GM19240 (cell line): ENCODE data around the gene SUN5.
"Not testable (repeated sequence)": the region's sequence is repeated elsewhere in the genome, so short reads cannot be mapped to it uniquely, and the experiment has no call there.

Experiments used
- DNase-seq: peaks from one replicate; pipeline ENCODE4 v3.0.0; 2011; ENCODE audit warnings: low spot score; ENCODE audit not compliant: insufficient read length

SUN5 gene

GRCh38 chr20:32965115-32965514, 39.1 kb downstream of the SUN5 start:
- no peak for DNase-seq

- DNase-seq: no peak
Observed at GRCh38 chr20:32964575-32964974, 39.7 kb downstream of the SUN5 start.

GRCh38 chr20:32963176-32963575, 41.1 kb downstream of the SUN5 start:
- no peak for DNase-seq

GRCh38 chr20:32962646-32963045, 41.6 kb downstream of the SUN5 start:
- DNase-seq: not testable (repeated sequence)

GRCh38 chr20:32962053-32962452, 42.2 kb downstream of the SUN5 start:
- no peak for DNase-seq

GRCh38 chr20:32960849-32961731, 43.1 kb downstream of the SUN5 start:
- DNase-seq: no peak

- DNase-seq: no peak
Observed at GRCh38 chr20:32960222-32960518, 44.1 kb downstream of the SUN5 start.

GRCh38 chr20:32959351-32960221, 44.6 kb downstream of the SUN5 start:
- no peak for DNase-seq

- DNase-seq: no peak
Observed at GRCh38 chr20:32958574-32958973, 45.7 kb downstream of the SUN5 start.

- no peak for DNase-seq
Observed at GRCh38 chr20:32957459-32957858, 46.8 kb downstream of the SUN5 start.

- not testable (repeated sequence) for DNase-seq
Observed at GRCh38 chr20:32950539-32950938, 53.7 kb downstream of the SUN5 start.

- no peak for DNase-seq
Observed at GRCh38 chr20:32946629-32947028, 57.6 kb downstream of the SUN5 start.

GRCh38 chr20:32945710-32946221, 58.5 kb downstream of the SUN5 start:
- no peak for DNase-seq

GRCh38 chr20:32943490-32944052, 60.7 kb downstream of the SUN5 start:
- DNase-seq: no peak

GRCh38 chr20:32941155-32941885, 62.9 kb downstream of the SUN5 start:
- no peak for DNase-seq

GRCh38 chr20:32934580-32934979, 69.7 kb downstream of the SUN5 start:
- DNase-seq: no peak
